ENCODE data around the gene FCN1. TPM values are rescaled to one million over a fixed set of nuclear protein-coding genes. Genes with fewer than 3 reads are reported as not detected.

Gene FCN1
- polyA plus RNA-seq, 4 donors = 2.2 to 5.2 (median 3.3) TPM

DNA sequence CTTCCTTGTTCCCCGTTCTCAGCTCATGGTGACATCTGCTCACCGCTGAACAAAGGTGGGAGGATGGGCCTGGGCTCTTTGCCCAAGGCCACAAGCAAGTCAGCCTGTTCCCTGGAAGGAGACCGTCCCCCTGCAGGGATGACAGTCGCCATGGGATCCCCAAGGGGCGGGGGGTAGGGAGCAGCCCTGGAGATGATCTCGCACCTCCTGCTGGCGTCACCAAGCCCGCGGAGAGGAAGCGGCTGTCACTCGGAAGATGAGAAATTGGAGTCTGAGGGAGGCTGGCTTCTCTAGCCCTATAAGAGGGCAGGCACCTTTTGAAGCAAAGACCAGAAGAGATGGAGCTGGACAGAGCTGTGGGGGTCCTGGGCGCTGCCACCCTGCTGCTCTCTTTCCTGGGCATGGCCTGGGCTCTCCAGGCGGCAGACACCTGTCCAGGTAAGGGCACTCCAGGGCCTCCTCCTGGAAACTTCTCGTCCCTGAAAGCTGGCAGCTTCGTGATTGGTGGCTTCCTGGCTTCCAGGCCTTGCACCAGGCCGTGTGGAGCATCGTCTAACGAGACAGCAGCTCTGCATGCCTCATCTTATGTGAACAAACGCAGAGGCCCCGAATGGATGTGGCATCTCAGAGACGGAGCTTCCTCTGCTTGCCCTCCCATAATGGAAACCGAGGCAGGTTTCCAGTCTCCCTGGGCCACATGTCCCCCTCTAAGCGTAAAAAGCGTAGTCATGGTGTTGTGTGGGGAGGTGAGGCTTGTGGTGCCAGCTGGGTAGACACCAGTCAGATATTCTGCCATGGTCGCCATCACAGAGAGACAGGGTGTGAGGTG, 37.0 kb downstream of the FCN1 start, which contains the start of gene FCN2:
FCN2 (plus strand) TSS at position 327 of the 829 bp plus-strand sequence; CDS start at position 339, 12 bp downstream.
- no peak for DNase-seq (ENCODE audit: low read depth in 4 of 4, low spot score in 2 of 4)

DNA sequence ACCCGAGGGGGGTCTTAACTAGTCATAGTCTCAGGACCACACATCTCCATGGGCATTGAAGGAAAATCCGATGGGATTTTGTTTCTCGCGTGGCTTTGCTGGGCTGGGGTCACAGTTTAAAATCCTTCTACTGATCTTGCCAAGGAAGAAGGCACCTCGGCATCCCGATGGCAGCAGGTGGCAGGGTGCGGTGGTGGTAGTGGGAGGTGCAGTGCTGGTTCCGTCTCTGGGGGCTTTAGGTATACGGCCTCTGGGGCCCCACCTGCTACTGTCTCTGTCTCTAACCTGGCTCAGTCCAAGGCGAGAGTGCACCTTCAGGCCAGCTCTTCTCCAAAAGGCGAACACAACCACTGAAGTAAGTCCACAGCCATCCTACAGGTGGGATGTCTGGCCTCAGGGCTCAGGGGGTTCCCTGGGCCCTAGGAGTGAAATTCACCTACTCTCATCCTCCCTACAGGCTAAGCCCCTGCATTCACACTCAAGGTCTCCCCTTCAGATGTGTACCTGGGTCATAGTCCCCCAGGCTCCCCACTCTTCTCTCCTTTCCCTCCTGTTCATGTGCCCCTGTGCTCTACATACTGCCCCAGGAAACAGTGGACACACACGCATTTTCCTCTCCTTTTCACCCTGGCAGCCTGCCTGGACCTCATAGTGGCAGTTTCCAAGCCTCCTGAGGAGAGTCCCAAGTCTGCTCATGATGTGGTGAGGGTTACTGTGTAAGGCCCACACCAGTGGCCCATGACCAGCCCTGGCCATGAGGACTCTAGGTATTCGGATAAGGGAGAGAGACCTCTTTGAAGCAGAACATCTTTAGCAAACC, 37.8 kb downstream of the FCN1 start:
- no peak for DNase-seq (ENCODE audit: low read depth in 4 of 4, low spot score in 2 of 4)

DNA sequence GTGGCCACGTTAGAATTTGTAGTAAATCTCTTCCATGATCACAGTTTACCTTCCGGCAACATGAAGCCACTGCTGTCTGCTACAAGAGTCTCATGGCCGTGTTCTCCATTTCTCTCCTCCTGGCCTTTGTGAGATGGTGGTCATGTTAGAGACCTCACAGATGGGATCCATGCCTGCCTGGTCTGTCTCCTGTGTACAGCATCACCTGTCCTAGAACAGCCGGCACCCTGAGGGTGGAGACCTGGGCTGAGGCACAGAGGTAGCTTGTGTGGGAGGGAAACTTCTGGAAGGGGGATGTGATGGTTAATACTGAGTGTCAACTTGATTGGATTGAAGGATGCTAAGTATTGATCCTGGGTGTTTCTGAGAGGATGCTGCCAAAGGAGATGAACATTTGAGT, 40.2 kb downstream of the FCN1 start:
- DNase-seq (ENCODE audit: low read depth in 4 of 4, low spot score in 2 of 4) = no peak

DNA sequence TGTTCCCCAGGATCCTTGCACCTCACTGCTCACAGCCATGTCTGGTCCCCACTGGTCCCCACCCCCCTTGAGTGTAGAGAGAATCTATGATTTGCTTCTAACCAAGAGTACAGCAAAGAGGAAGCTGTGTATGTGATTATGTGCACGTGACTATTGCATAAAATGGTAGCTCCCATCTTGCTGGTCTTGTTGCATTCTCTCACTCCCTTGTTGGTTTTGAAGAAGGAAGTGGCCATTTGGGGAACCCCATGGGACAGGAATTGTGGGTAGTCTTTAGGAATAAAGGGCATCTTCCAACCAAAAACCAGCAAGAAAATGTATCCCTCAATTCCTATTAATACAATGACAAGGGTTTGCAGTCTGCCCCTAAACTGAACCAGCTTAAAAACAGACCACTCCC, 42.3 kb downstream of the FCN1 start:
- no peak for DNase-seq (ENCODE audit: low read depth in 4 of 4, low spot score in 2 of 4)

DNA sequence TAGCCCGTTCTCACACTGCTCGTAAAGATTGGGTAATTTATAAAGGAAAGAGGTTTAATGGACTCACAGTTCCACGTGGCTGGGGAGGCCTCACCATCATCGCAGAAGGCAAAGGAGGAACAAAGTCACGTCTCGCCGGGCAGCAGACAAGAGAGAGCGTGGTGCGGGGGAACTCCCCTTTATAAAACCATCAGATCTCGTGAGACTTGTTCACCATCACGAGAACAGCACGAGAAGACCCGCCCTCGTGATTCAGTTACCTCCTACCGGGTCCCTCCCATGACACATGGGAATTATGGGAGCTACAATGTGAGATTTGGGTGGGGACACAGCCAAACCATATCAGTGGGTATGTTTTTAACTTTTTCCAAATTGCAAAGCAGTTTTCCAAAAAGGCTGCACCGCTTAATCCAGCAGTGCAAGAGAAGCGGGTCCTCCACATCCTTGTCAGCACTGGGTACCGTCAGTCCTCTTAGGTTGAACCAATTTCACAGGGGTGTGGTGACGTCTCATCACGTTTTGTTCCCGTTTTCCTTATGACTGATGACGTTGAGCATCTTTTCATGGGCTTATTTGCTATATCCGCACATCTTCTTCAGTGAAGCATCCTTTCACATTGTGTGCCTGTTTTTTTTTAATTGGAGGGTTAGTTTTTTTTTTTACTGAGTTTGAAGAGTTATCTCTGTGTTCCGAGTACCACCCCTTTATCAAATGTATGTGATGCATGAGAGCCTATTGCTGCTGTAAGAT, 45.1 kb downstream of the FCN1 start:
- no peak for DNase-seq (ENCODE audit: low read depth in 4 of 4, low spot score in 2 of 4)

DNA sequence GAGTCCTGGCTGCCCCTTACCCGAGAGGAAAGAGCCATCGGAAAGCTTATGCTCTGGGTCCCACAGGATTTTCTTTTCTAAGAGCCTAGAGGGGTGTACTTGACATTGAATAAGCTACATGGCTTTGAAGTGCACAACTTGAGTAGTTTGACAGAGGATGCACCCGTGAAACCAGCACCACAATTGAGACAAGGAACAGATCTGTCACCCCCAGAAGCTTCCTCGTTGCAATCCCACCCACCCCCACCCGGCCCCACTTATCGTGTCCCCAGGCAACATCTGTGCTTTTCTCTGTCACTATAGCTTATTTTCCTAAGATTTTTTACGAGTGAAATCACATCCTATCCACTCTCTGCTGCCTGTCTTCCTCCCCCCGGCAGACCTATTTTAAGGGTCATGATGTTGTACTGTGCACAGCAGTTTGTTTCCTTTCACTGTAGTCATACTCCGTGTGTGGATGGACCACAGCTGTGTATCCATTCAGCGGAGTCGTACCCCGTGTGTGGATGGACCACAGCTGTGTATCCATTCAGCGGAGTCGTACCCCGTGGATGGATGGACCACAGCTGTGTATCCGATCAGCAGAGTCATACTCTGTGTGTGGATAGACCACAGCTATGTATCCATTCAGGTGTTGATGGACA, 45.9 kb downstream of the FCN1 start:
- peak in 3 of 4 donors; percentile 20 to 59 (median 50) for DNase-seq (ENCODE audit: low read depth in 4 of 4, low spot score in 2 of 4)

DNA sequence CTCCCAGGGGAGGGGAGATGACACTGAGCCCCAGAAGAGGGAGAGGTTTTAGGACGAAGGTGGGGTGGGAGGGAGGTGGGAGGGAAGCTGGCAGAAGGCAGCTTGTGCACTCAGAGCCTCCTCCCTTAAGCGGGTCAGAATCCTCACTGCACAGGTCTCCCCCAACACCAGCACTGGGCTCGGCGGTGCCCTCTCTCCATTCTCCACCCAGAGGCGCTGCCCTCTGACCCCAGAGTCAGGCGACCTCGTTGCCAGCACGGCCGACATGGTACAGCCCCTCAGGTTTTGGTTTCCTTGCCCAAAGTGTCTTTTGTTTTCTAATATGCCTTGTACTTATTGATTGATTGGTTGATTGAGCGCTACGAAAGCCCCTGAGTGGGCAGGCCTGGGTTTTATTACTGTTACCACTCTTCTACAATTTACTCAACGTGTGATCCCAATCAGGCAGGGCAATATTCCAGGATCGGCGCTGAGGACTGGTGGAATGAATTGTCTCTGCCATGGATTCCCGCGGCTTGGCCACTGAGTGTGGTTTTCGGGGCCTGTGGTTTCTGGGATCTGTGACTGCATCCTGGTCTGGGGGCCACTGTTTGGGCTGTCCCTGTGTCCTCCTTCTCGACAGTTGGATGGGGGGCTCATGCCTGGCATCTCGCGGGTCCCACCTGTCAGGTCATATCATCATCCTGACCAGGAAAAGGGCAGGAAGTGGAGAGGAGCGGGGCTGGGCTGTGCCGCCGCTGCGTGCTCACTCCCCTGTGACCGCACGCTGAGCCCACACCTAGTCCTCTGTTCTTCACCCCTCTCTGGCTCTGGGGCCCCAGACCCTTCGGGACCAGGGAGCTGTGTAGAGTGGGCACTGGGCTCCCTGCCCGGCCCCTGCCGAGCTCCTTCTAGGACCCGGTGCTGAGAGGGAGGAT, 46.7 kb downstream of the FCN1 start:
- DNase-seq (ENCODE audit: low read depth in 4 of 4, low spot score in 2 of 4) = no peak

DNA sequence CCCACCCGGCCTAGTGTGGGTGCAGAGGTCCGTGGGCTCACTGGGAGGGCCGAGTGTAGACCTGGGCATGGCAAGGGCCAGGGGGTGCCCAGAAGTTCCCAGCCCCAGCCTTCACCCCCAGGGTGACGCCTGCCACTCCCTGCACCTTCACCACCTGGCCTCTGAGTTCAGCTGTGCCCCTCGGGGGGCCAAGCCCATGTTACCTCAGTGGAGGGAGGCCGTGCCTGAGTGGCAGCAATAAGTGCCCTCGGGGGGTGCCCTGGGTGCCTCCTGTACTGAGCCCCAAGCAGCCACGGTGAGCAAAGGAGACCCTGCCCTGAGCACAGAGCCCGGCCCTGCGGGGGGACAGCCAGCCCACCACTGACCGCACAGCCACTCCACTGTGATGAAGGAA, 47.4 kb downstream of the FCN1 start:
- DNase-seq (ENCODE audit: low read depth in 4 of 4, low spot score in 2 of 4) = no peak

DNA sequence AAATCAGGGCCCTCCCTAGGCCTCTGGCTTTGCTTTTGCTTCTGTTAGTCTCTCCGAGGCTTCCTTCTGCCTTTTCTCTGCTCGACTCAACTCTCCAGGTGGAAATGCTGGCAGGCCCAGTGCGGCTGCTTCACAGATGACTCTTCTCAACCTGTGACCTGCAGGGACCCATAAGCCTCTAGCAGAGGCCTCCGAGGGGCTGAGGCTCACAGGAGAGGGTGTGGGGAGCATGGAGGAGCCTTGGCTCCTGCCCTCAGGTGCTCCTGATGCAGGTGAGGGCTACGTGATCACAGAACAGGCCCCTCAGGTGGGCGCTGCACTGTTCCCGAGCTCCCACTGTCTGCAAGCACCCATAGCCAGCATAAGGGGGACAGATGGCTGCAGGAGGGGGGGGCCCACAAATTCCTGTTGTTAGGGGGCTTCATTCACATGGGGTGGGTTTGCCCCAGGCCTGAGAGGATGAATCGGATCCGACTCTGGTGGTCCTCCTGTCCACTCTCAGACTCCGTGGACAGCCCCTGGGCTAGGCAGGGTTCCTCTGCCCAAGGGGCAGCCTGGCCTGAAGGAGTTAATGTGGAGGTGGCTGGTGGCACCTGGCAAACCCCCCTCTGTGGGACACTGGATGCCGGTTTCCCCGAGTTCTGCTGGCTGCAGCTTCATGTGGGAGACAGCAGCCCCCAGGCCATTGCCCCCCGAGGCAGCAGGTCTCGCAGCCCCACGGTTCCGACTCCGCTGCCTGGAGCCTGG, 48.0 kb downstream of the FCN1 start:
- no peak for DNase-seq (ENCODE audit: low read depth in 4 of 4, low spot score in 2 of 4)

DNA sequence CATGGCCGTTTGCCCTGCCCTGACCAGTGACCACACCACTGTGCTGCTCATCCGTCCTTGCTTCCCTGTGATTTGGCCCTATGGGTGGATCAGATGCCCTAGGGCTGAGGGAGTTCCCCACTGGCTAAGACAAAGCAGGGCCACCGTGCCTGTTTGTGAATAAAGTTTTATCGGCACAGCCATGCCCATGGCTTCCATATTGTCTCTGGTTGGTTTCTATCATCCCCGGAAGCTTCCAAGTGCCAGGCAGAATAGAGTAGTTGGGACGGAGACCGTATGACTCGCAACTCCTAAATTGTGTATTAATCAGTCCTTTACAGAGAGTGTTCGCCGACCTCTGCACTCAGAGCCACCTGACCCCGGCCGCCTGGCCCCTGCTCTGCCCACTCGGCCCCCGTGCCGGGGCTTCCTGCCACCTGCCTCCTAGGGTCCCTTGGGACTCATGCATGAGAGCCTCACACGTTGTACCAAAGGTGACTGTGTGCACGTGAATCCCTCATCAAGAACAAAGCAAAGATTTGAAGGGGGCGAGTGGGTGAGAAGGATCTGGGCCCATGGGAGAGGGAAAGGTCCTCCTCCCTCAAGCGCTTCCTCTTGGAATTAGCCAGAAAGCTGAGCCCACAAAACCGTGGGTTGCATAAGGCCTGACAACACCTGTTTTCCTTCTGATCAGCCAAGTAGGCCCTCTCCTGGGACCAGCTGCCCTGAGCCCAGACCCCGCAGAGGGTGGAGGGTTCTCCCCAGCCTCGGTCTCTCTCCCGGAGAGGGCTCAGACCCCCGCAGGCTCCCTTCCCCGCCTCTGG, 48.8 kb downstream of the FCN1 start:
- no peak for DNase-seq (ENCODE audit: low read depth in 4 of 4, low spot score in 2 of 4)

DNA sequence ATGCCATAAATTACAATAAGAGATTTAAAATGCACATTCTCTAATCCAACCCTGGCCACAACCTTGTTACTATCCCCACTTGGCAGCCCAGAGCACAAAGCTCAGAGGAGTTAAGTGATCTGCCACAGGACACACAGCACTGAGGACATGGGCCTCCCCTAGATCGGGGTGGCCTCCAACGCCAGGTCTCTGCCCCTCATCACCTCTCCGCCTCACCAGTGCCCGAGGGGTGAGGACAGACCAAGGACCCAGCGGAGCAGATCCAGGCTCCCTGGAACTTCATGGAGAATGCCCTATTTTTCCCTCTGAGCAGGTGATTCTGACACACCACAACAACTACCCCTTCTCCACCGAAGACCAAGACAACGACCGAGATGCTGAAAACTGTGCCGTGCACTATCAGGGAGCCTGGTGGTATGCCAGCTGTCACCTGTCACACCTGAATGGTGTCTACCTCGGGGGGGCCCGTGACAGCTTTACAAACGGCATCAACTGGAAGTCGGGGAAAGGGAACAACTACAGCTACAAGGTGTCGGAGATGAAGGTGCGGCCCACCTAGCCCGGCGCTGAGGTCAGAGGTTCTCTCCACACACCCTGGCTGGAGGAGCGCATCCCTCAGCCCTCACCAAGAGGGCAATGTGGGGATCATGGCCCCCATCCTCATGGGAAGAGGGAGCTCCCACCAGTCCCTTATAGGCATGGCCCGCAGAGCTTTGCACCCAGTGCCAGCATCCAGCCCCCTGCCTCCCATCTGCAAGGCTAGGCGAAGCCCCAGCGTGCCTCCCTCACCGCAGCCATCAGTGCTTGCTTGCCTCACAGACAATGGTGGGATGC, 49.6 kb downstream of the FCN1 start:
- no peak for DNase-seq (ENCODE audit: low read depth in 4 of 4, low spot score in 2 of 4)

DNA sequence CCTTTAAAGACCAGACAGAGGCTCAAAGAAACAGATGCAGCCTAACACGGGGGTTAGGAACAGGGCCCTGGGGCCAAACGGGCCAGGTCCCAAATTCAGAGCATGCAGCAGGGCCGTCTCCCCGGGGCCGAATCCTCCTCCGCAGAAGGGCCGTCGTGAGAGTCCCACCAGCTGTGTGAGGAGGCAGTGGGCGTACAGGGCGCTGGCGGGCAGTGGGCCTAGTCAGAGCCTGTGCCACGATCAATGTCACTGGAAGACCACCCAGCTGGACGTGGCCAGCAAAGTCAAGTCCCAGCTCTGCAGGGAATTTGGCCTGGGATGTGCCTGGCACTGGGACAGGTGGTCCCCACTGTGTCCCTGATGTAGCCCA, 52.9 kb downstream of the FCN1 start:
- no peak for DNase-seq (ENCODE audit: low read depth in 4 of 4, low spot score in 2 of 4)

DNA sequence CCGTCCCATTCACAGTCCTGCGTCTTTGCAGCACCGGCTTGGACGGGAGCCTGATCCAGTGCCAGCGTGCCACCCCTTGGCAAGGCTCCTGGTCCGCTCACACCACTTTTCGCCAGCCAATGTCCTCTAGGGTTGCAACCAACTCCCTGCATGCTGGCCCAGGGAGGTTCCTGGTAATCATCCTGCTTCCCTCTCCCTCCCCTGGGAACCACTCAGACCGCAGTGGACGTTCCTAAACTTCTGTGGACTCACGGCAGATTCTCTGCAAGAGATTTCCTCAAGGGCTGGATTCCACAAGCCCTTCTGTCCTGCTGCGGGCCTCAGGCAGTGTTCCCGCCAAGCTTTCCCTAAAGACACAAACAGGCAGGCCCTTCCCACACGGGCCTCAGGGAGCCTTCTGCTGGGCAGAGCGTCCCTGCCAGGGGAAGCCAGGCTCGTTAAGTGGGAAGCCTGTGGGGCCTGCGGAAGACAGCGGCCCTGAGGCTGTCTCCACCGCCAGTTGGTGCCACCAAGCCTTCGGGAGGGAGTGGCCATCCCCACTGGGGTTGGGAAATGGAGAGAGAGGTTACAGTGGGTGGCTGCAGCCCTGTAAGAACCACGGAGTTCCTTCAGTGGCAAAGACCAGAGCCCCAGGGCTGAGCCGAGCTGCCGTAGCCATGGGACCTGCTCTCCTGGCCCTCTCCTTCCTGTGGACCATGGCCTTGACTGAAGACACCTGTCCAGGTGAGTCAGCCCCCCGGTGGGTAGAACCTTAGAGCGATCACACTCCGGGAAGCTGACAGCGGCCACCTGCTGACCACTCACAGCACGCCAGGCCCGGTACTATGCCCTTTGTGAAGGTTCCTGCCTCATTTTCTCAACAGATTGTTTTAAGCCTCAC, 53.5 kb downstream of the FCN1 start:
- no peak for DNase-seq (ENCODE audit: low read depth in 4 of 4, low spot score in 2 of 4)

DNA sequence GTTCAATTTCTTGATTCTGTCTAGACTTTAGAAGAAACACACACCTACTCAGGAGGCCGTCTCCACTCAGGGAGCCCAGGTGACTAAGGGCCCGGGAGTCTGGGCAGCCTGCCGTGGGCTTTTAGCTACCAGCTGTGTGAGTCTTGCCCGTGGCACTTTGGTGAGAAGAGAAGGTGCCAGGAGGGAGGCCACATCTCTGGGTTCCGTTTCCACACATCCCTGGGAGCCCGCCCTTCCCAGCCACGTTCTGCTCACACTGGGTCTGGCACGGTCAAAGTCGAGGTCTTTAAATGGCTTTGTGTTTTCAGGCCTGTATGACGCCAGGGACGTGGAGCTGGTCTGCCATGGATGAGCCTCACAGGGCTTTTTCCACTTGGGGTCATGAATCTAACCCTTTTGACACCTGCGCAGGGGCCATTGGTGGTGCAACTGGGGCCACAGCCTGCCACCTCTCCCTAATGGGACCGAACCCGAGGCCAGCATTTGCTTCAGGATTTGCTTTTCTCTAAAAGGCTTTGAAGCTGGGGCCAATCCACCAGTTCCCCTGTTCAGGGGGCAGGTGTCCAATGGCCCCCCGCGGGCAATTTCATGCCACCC, 54.3 kb downstream of the FCN1 start:
- no peak for DNase-seq (ENCODE audit: low read depth in 4 of 4, low spot score in 2 of 4)

DNA sequence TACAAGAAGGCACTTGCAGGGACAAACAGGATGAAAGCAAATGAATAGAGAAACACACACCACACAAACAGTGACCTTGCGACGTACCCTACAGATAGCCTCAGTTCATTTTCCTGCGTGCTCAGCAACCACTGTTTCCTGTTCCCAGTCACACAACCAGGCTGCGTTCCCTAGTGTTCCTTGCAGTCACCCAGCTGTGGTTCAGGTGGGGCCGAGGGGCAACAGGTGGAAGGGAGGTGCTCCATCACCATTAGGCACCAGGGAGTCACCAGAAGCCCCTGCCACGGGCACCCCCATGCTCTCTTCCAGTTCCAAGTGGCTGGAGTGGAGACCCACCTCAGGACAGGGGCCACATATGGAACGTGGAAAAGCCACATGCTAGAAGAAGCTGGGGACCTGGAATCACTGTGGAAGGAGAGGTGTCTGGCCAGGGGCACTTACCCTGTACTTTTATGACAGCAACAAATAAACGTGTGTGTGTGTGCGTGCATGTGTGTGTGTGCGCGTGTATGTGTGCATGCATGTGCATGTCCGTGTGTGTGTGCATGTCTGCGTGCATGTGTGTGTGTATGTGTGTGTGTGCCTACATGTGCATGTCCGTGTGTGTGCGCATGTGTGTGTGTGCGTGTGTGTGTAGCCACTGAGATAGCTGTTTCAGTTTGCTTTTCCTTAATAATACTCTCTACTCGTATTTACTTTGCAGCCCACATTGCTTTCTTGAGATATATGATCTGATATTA, 55.9 kb downstream of the FCN1 start:
- DNase-seq (ENCODE audit: low read depth in 4 of 4, low spot score in 2 of 4) = no peak

Measured in left renal cortex interstitium (tissue), 4 donors.